Body of pancreas (tissue), 4 donors: ENCODE results near the gene MINDY2.

Experiments
- POLR2A ChIP-seq, 3 donors: fragments of 450-650 bp; IDR thresholded peaks; one replicate each; pipeline ENCODE4 v1.6.1; 2016; ENCODE audit warnings: antibody characterized with exemption in 3 of 3, mild to moderate bottlenecking in 2 of 3
- TF ChIP-seq, protein P1 (sequence below), 7 experiments: fragments of 450-650 bp in 4 of 7; fragments of 200-600 bp in 3 of 7; sonication (generic) in 3 of 7; IDR thresholded peaks; one replicate each; pipeline ENCODE4 v1.5.1; 2016 to 2019; ENCODE audit warnings: antibody characterized with exemption in 7 of 7

DNA sequence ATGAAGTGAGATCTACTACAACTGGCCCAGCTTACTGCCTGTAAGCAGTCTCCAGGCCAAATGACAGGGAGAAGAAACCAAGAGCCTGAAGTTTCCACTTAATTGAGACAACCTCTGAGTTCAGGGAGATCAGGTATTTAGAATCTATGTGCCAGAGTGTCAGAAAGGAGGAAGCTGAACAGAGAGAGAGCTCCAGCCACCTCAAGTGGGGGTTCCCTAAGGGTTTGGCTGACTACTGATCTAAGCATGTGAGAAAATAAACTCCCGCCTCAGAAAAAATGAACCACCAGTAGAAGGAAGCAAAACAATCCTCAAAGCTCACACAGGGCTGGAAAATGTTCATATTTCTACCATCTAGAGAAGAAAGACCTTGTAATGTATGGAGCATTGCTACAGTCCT lies 46.6 kb upstream of the MINDY2 start:
- TF ChIP-seq, protein P1, sequence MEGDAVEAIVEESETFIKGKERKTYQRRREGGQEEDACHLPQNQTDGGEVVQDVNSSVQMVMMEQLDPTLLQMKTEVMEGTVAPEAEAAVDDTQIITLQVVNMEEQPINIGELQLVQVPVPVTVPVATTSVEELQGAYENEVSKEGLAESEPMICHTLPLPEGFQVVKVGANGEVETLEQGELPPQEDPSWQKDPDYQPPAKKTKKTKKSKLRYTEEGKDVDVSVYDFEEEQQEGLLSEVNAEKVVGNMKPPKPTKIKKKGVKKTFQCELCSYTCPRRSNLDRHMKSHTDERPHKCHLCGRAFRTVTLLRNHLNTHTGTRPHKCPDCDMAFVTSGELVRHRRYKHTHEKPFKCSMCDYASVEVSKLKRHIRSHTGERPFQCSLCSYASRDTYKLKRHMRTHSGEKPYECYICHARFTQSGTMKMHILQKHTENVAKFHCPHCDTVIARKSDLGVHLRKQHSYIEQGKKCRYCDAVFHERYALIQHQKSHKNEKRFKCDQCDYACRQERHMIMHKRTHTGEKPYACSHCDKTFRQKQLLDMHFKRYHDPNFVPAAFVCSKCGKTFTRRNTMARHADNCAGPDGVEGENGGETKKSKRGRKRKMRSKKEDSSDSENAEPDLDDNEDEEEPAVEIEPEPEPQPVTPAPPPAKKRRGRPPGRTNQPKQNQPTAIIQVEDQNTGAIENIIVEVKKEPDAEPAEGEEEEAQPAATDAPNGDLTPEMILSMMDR (IDR thresholded peaks at IDR 0.05) = no peak
- no peak for TF ChIP-seq POLR2A (IDR thresholded peaks at IDR 0.05)
